ENCODE results near the gene CD38.
"Not testable (repeated sequence)": the region's sequence is repeated elsewhere in the genome, so short reads cannot be mapped to it uniquely, and the experiment has no call there.

CD38 gene

GRCh38 chr4:15799701-15800100 is 21.6 kb downstream of the CD38 start:
- Mint-ChIP-seq H3K36me3 (ENCODE audit: low read depth) (peaks cover 4% of the 10 kb centered on the region), H3K4me1 (ENCODE audit: low read depth) (peaks cover 37% of the 10 kb centered on the region)

GRCh38 chr4:15802497-15802896 is 24.4 kb downstream of the CD38 start:
- not testable (repeated sequence) for H3K9me3 Mint-ChIP-seq; H3K4me3 Mint-ChIP-seq; H3K27ac Mint-ChIP-seq; H3K27me3 Mint-ChIP-seq; H3K36me3 Mint-ChIP-seq (ENCODE audit: low read depth)
- peaks cover 28% of the 10 kb centered on the region for H3K4me1 Mint-ChIP-seq (ENCODE audit: low read depth)

More at GRCh38 chr4:15799701-15800100, 21.6 kb downstream of the CD38 start:
- no peak overlapping the region for H3K27ac Mint-ChIP-seq
- peaks cover 3% of the 10 kb centered on the region for H3K27me3 Mint-ChIP-seq
- no peak overlapping the region for H3K4me3 Mint-ChIP-seq
- no peaks in the 10 kb centered on the region for H3K9me3 Mint-ChIP-seq

GRCh38 chr4:15805583-15806517 is 27.7 kb downstream of the CD38 start:
- no peak overlapping the region for H3K4me3 Mint-ChIP-seq
- H3K9me3 Mint-ChIP-seq = no peaks in the 10 kb centered on the region
- no peaks in the 10 kb centered on the region for H3K27me3 Mint-ChIP-seq
- no peaks in the 10 kb centered on the region for H3K36me3 Mint-ChIP-seq (ENCODE audit: low read depth)
- no peak overlapping the region for H3K27ac Mint-ChIP-seq
- peaks cover 38% of the 10 kb centered on the region for H3K4me1 Mint-ChIP-seq (ENCODE audit: low read depth)

- Mint-ChIP-seq H3K9me3 (no peaks in the 10 kb centered on the region), H3K4me3 (peak overlapping the region; percentile 52), H3K27ac (peak overlapping the region; percentile 42), H3K27me3 (no peaks in the 10 kb centered on the region), H3K36me3 (ENCODE audit: low read depth) (no peaks in the 10 kb centered on the region), H3K4me1 (ENCODE audit: low read depth) (peaks cover 38% of the 10 kb centered on the region)
Observed at GRCh38 chr4:15809058-15809457, 30.9 kb downstream of the CD38 start.

GRCh38 chr4:15809466-15809865 is 31.3 kb downstream of the CD38 start:
- Mint-ChIP-seq H3K4me1 (ENCODE audit: low read depth) (peaks cover 38% of the 10 kb centered on the region), H3K27me3 (no peaks in the 10 kb centered on the region), H3K4me3 (peak overlapping the region; percentile 52), H3K27ac (no peak overlapping the region), H3K36me3 (ENCODE audit: low read depth) (no peaks in the 10 kb centered on the region), H3K9me3 (no peaks in the 10 kb centered on the region)

GRCh38 chr4:15811703-15812337 is 33.7 kb downstream of the CD38 start:
- no peak overlapping the region for H3K4me3 Mint-ChIP-seq
- peaks cover 24% of the 10 kb centered on the region for H3K4me1 Mint-ChIP-seq (ENCODE audit: low read depth)
- no peaks in the 10 kb centered on the region for H3K9me3 Mint-ChIP-seq
- no peak overlapping the region for H3K27ac Mint-ChIP-seq
- H3K27me3 Mint-ChIP-seq = no peaks in the 10 kb centered on the region
- no peaks in the 10 kb centered on the region for H3K36me3 Mint-ChIP-seq (ENCODE audit: low read depth)

GRCh38 chr4:15832523-15833451 is 54.7 kb downstream of the CD38 start:
- H3K4me1 Mint-ChIP-seq (ENCODE audit: low read depth) = peaks cover 4% of the 10 kb centered on the region
- H3K27me3 Mint-ChIP-seq = no peaks in the 10 kb centered on the region
- H3K4me3 Mint-ChIP-seq = no peak overlapping the region
- H3K27ac Mint-ChIP-seq = no peak overlapping the region
- peaks cover 33% of the 10 kb centered on the region for H3K36me3 Mint-ChIP-seq (ENCODE audit: low read depth)
- H3K9me3 Mint-ChIP-seq = peaks cover 9% of the 10 kb centered on the region

GRCh38 chr4:15833801-15834200 is 55.7 kb downstream of the CD38 start:
- Mint-ChIP-seq H3K9me3 (peaks cover 9% of the 10 kb centered on the region), H3K4me1 (ENCODE audit: low read depth) (peaks cover 4% of the 10 kb centered on the region), H3K27me3 (no peaks in the 10 kb centered on the region), H3K36me3 (ENCODE audit: low read depth) (peaks cover 28% of the 10 kb centered on the region), H3K27ac (no peak overlapping the region), H3K4me3 (no peak overlapping the region)

GRCh38 chr4:15836362-15836761 is 58.2 kb downstream of the CD38 start:
- H3K4me3 Mint-ChIP-seq = no peak overlapping the region
- no peak overlapping the region for H3K27ac Mint-ChIP-seq
- no peaks in the 10 kb centered on the region for H3K27me3 Mint-ChIP-seq
- no peaks in the 10 kb centered on the region for H3K9me3 Mint-ChIP-seq
- H3K36me3 Mint-ChIP-seq (ENCODE audit: low read depth) = peaks cover 23% of the 10 kb centered on the region
- peaks cover 4% of the 10 kb centered on the region for H3K4me1 Mint-ChIP-seq (ENCODE audit: low read depth)

- Mint-ChIP-seq H3K27ac (no peak overlapping the region), H3K9me3 (no peaks in the 10 kb centered on the region), H3K27me3 (no peaks in the 10 kb centered on the region), H3K4me3 (no peak overlapping the region), H3K36me3 (ENCODE audit: low read depth) (peaks cover 18% of the 10 kb centered on the region), H3K4me1 (ENCODE audit: low read depth) (peaks cover 4% of the 10 kb centered on the region)
Observed at GRCh38 chr4:15837591-15837990, 59.5 kb downstream of the CD38 start.

- not testable (repeated sequence) for H3K4me3 Mint-ChIP-seq; H3K27me3 Mint-ChIP-seq; H3K27ac Mint-ChIP-seq; H3K9me3 Mint-ChIP-seq; H3K4me1 Mint-ChIP-seq (ENCODE audit: low read depth)
- H3K36me3 Mint-ChIP-seq (ENCODE audit: low read depth) = peaks cover 18% of the 10 kb centered on the region
Observed at GRCh38 chr4:15841194-15841730, 63.1 kb downstream of the CD38 start.

- no peak overlapping the region for H3K4me3 Mint-ChIP-seq
- H3K4me1 Mint-ChIP-seq (ENCODE audit: low read depth) = no peaks in the 10 kb centered on the region
- no peaks in the 10 kb centered on the region for H3K27me3 Mint-ChIP-seq
- H3K9me3 Mint-ChIP-seq = no peaks in the 10 kb centered on the region
- peaks cover 10% of the 10 kb centered on the region for H3K36me3 Mint-ChIP-seq (ENCODE audit: low read depth)
- no peak overlapping the region for H3K27ac Mint-ChIP-seq
Observed at GRCh38 chr4:15847746-15848145, 69.6 kb downstream of the CD38 start.

GRCh38 chr4:15848191-15848842 is 70.2 kb downstream of the CD38 start:
- H3K27ac Mint-ChIP-seq = no peak overlapping the region
- no peaks in the 10 kb centered on the region for H3K4me1 Mint-ChIP-seq (ENCODE audit: low read depth)
- no peaks in the 10 kb centered on the region for H3K9me3 Mint-ChIP-seq
- H3K27me3 Mint-ChIP-seq = no peaks in the 10 kb centered on the region
- peaks cover 14% of the 10 kb centered on the region for H3K36me3 Mint-ChIP-seq (ENCODE audit: low read depth)
- no peak overlapping the region for H3K4me3 Mint-ChIP-seq

- Mint-ChIP-seq H3K9me3 (no peaks in the 10 kb centered on the region), H3K27ac (no peak overlapping the region), H3K4me1 (ENCODE audit: low read depth) (no peaks in the 10 kb centered on the region), H3K4me3 (no peak overlapping the region), H3K27me3 (no peaks in the 10 kb centered on the region), H3K36me3 (ENCODE audit: low read depth) (peaks cover 14% of the 10 kb centered on the region)
Observed at GRCh38 chr4:15851969-15852368, 73.8 kb downstream of the CD38 start.

All from stimulated activated naive CD8-positive, alpha-beta T cell treated with anti-CD3 and anti-CD28 coated beads, Interleukin-15, Interleukin-2, amounts not matched to agents 100 ng/mL and 50 ng/mL, for 24 hours (primary cell).